SU-DHL-6 (cell line): Measurements from ENCODE around the gene CENPO.
"Not testable (repeated sequence)": the region's sequence is repeated elsewhere in the genome, so short reads cannot be mapped to it uniquely, and the experiment has no call there.

Experiments
- H2AFZ ChIP-seq: fragments of 200-600 bp; sonication (generic); 2 replicates; pipeline ENCODE4 v1.6.1; 2014; ENCODE audit warnings: low read depth, mild to moderate bottlenecking, moderate library complexity, mixed read lengths, antibody characterized with exemption, low read length; ENCODE audit not compliant: severe bottlenecking
- H3F3A ChIP-seq: fragments of 200-600 bp; shearing (Covaris generic); 2 replicates; pipeline ENCODE4 v1.6.0; 2016; ENCODE audit warnings: antibody characterized with exemption, mild to moderate bottlenecking; ENCODE audit not compliant: insufficient read depth
- H3K27ac ChIP-seq: fragments of 200-600 bp; sonication (generic); 2 replicates; pipeline ENCODE4 v1.5.1; 2016; ENCODE audit warnings: low read depth, mild to moderate bottlenecking, low read length, moderate library complexity, mixed read lengths
- H3K27me3 ChIP-seq: fragments of 200-600 bp; sonication (generic), shearing (Covaris generic); 2 replicates; pipeline ENCODE4 v1.6.0; 2014; ENCODE audit warnings: mild to moderate bottlenecking, low read length
- H3K36me3 ChIP-seq: fragments of 200-600 bp; sonication (generic); 2 replicates; pipeline ENCODE4 v1.6.1; 2014; ENCODE audit warnings: mild to moderate bottlenecking, low read length, mixed read lengths
- H3K4me2 ChIP-seq: fragments of 300-600, 200-600 bp; shearing (Covaris generic), sonication (generic); 2 replicates; pipeline ENCODE4 v1.6.0; 2014; ENCODE audit warnings: low read length, low read depth, mild to moderate bottlenecking; ENCODE audit not compliant: poor library complexity, severe bottlenecking
- H3K4me3 ChIP-seq: fragments of 200-600 bp; sonication (generic); 2 replicates; pipeline ENCODE4 v1.5.1; 2014; ENCODE audit warnings: antibody characterized with exemption, low read length, mild to moderate bottlenecking, mixed read lengths; ENCODE audit not compliant: insufficient read depth, poor library complexity, severe bottlenecking
- H3K79me2 ChIP-seq: fragments of 200-600 bp; sonication (generic); 2 replicates; pipeline ENCODE4 v1.6.1; 2014; ENCODE audit warnings: mild to moderate bottlenecking, low read length, moderate library complexity; ENCODE audit not compliant: insufficient read depth
- H3K9ac ChIP-seq: fragments of 200-600 bp; sonication (generic); 2 replicates; pipeline ENCODE4 v1.7.0; 2014; ENCODE audit warnings: mild to moderate bottlenecking, low read length
- H3K9me2 ChIP-seq: fragments of 200-600 bp; sonication (generic); replicated peaks from 2 replicates; pipeline ENCODE4 v1.6.1; 2014; ENCODE audit warnings: low read length; ENCODE audit not compliant: insufficient read depth
- H3K9me3 ChIP-seq: fragments of 200-600 bp; sonication (generic); 2 replicates; pipeline ENCODE4 v1.6.1; 2014; ENCODE audit warnings: low read length, mixed read lengths; ENCODE audit not compliant: insufficient read depth
- H4K20me1 ChIP-seq: fragments of 200-600 bp; sonication (generic); 2 replicates; pipeline ENCODE4 v1.6.1; 2014; ENCODE audit warnings: low read depth, mild to moderate bottlenecking, antibody characterized with exemption, low read length, moderate library complexity, mixed read lengths
- CTCF ChIP-seq: fragments of 200-600 bp; sonication (generic); IDR thresholded peaks from one replicate; pipeline ENCODE4 v1.5.1; 2017; ENCODE audit warnings: antibody characterized with exemption, mild to moderate bottlenecking, low read length, moderate library complexity; ENCODE audit not compliant: insufficient read depth, poor library complexity, severe bottlenecking
- EZH2phosphoT487 ChIP-seq: fragments of 200-600 bp; sonication (generic), shearing (Covaris generic); conservative IDR thresholded peaks from 2 replicates; pipeline ENCODE4 v1.6.1; 2018; ENCODE audit warnings: mild to moderate bottlenecking, antibody characterized with exemption, low read length, moderate library complexity, mixed read lengths

Gene CENPO

GRCh38 chr2:24833821-24834732 lies 40.9 kb downstream of the CENPO start:
- Histone ChIP-seq H3K4me3 (no peak overlapping the region), H3F3A (no peaks in the 10 kb centered on the region), H3K4me2 (no peak overlapping the region), H3K9me3 (no peaks in the 10 kb centered on the region), H3K9me2 (no peaks in the 10 kb centered on the region), H4K20me1 (no peaks in the 10 kb centered on the region), H3K79me2 (no peaks in the 10 kb centered on the region), H3K27ac (no peak overlapping the region), H3K36me3 (no peaks in the 10 kb centered on the region), H2AFZ (no peak overlapping the region), H3K9ac (no peak overlapping the region), H3K27me3 (no peaks in the 10 kb centered on the region)
- TF ChIP-seq EZH2phosphoT487 = no peak
- no peak for TF ChIP-seq CTCF

GRCh38 chr2:24834733-24835395 lies 41.6 kb downstream of the CENPO start:
- H2AFZ ChIP-seq = no peak overlapping the region
- H4K20me1 ChIP-seq = no peaks in the 10 kb centered on the region
- H3K4me3 ChIP-seq = no peak overlapping the region
- H3K79me2 ChIP-seq = no peaks in the 10 kb centered on the region
- H3K9ac ChIP-seq = no peak overlapping the region
- H3K27me3 ChIP-seq = no peaks in the 10 kb centered on the region
- H3K9me3 ChIP-seq = no peaks in the 10 kb centered on the region
- no peaks in the 10 kb centered on the region for H3K36me3 ChIP-seq
- H3K27ac ChIP-seq = no peak overlapping the region
- no peak overlapping the region for H3K4me2 ChIP-seq
- TF ChIP-seq CTCF (no peak), EZH2phosphoT487 (no peak)
- no peaks in the 10 kb centered on the region for H3F3A ChIP-seq
- H3K9me2 ChIP-seq = no peaks in the 10 kb centered on the region

GRCh38 chr2:24835411-24835810 lies 42.2 kb downstream of the CENPO start:
- not testable (repeated sequence) for H3K36me3 ChIP-seq, H3K9me3 ChIP-seq, H4K20me1 ChIP-seq, H3K27me3 ChIP-seq, H3K4me2 ChIP-seq, H3K9me2 ChIP-seq, H3K79me2 ChIP-seq, H3F3A ChIP-seq, H3K4me3 ChIP-seq, H3K27ac ChIP-seq, H2AFZ ChIP-seq, H3K9ac ChIP-seq

- Histone ChIP-seq H3K4me3 (no peak overlapping the region), H3K9me3 (no peaks in the 10 kb centered on the region), H3F3A (no peaks in the 10 kb centered on the region), H3K79me2 (no peaks in the 10 kb centered on the region), H3K4me2 (no peak overlapping the region), H3K27ac (no peak overlapping the region), H3K9me2 (no peaks in the 10 kb centered on the region), H3K36me3 (no peaks in the 10 kb centered on the region), H2AFZ (no peak overlapping the region), H3K9ac (no peak overlapping the region), H4K20me1 (no peaks in the 10 kb centered on the region), H3K27me3 (no peaks in the 10 kb centered on the region)
- no peak for TF ChIP-seq EZH2phosphoT487
- TF ChIP-seq CTCF = no peak
Observed at GRCh38 chr2:24836206-24836605, 43.0 kb downstream of the CENPO start.
